ENCODE measurements around the gene CCDC141. TPM values are rescaled to one million over a fixed set of nuclear protein-coding genes. Genes with fewer than 3 reads are reported as not detected.
"Not testable (repeated sequence)": the region's sequence is repeated elsewhere in the genome, so short reads cannot be mapped to it uniquely, and the experiment has no call there.

The CCDC141 gene
- total and polyA plus RNA-seq, 2 donors (not counting 3 experiments of a cell fraction or from before 2014, with no cell fraction given) = not detected

GRCh38 chr2:179096090-179096489 lies 46.2 kb upstream of the CCDC141 start:
- ChIA-PET CTCF (interaction anchor here (0.8 to 1.1 kb wide), 2 partner anchors 14 to 395 kb away, joined by 3 read pairs; no protein-coding TSS in a partner anchor), POLR2A (no interaction called here)
- FAIRE-seq (no peak), DNase-seq (ENCODE audit: low read depth, low spot score) (no peak)
- Histone ChIP-seq H3K9ac (replicated peaks; ENCODE audit: extremely low read depth, insufficient read depth, low read length) (no peak overlapping the region), H3K79me2 (ENCODE audit: control insufficient read depth, insufficient read depth, low read length) (no peaks in the 10 kb centered on the region), H4K20me1 (replicated peaks; ENCODE audit: control insufficient read depth, extremely low read depth, insufficient read depth, low read length) (no peaks in the 10 kb centered on the region), H3K4me2 (ENCODE audit: insufficient read depth, low read length) (no peak overlapping the region), H3K9me1 (replicated peaks; ENCODE audit: control insufficient read depth, extremely low read depth, insufficient read depth, low read length) (no peaks in the 10 kb centered on the region), H3K27me3 (ENCODE audit: control insufficient read depth in 2 of 2, insufficient read depth in 2 of 2, low read length in 2 of 2) (peaks cover 0 to 2% of the 10 kb centered on the region in 2 experiments), H3K4me1 (ENCODE audit: control insufficient read depth, extremely low read depth, insufficient read depth, low read length) (no peaks in the 10 kb centered on the region), H3K27ac (ENCODE audit: insufficient read depth, low read depth, low read length) (no peak overlapping the region), H3K9me3 (replicated peaks; ENCODE audit: control insufficient read depth, insufficient read depth, low read length) (no peaks in the 10 kb centered on the region), H3K36me3 (ENCODE audit: control insufficient read depth in 2 of 2, extremely low read depth in 1 of 2, insufficient read depth in 2 of 2, low read length in 2 of 2) (no peaks in the 10 kb centered on the region), H3K4me3 (replicated peaks in 1 of 3; ENCODE audit: insufficient read depth in 1 of 3, low read depth in 1 of 3, low read length in 3 of 3) (no peak overlapping the region), H2AFZ (ENCODE audit: low read depth, low read length) (no peak overlapping the region)
- dilution Hi-C loops (cut with MboI; ENCODE audit: extremely low pct_ligation_motif_present, low sequenced_read_pairs) = no loop called here
- intact Hi-C loops (cut with micrococcal nuclease) = no loop called here
- TF ChIP-seq EZH2 (IDR thresholded peaks at IDR 0.05; ENCODE audit: borderline replicate concordance, low read depth, low read length, severe bottlenecking) = no peak
- no peak for TF ChIP-seq CTCF (IDR thresholded peaks at IDR 0.05; ENCODE audit: extremely low read depth in 1 of 2, insufficient read depth in 1 of 2, low read depth in 1 of 2, low read length in 2 of 2)
- no peak for TF ChIP-seq FOS (IDR thresholded peaks at IDR 0.05; ENCODE audit: borderline replicate concordance, insufficient read depth, low read length)
- no peak for TF ChIP-seq GATA2 (IDR thresholded peaks at IDR 0.05; ENCODE audit: insufficient read depth, insufficient read length, low read depth, low read length)
- no peak for TF ChIP-seq JUN (IDR thresholded peaks at IDR 0.05; ENCODE audit: borderline replicate concordance, insufficient read depth, insufficient read length, low read depth)
- no peak for TF ChIP-seq MYC (IDR thresholded peaks at IDR 0.05; ENCODE audit: low read depth, low read length)
- TF ChIP-seq POLR2A (IDR thresholded peaks at IDR 0.05; ENCODE audit: low read depth, low read length) = no peak
- no peak for TF ChIP-seq MAX (IDR thresholded peaks at IDR 0.05; ENCODE audit: insufficient read depth, insufficient read length)
- TF ChIP-seq POLR2AphosphoS5 (IDR thresholded peaks at IDR 0.05; ENCODE audit: insufficient read depth, low read depth, low read length) = no peak
- no TSS peak for BruUV-seq (replicated peaks)

GRCh38 chr2:179092912-179093311 lies 43.0 kb upstream of the CCDC141 start:
- H3K4me2 ChIP-seq (ENCODE audit: insufficient read depth, low read length); DNase-seq (ENCODE audit: low read depth, low spot score); H3K9ac ChIP-seq (replicated peaks; ENCODE audit: extremely low read depth, insufficient read depth, low read length); CTCF ChIA-PET; H3K4me3 ChIP-seq (replicated peaks in 1 of 3; ENCODE audit: insufficient read depth in 1 of 3, low read depth in 1 of 3, low read length in 3 of 3); H3K9me3 ChIP-seq (replicated peaks; ENCODE audit: control insufficient read depth, insufficient read depth, low read length); FAIRE-seq; H2AFZ ChIP-seq (ENCODE audit: low read depth, low read length); H3K9me1 ChIP-seq (replicated peaks; ENCODE audit: control insufficient read depth, extremely low read depth, insufficient read depth, low read length); H3K27me3 ChIP-seq (ENCODE audit: control insufficient read depth in 2 of 2, insufficient read depth in 2 of 2, low read length in 2 of 2); H3K4me1 ChIP-seq (ENCODE audit: control insufficient read depth, extremely low read depth, insufficient read depth, low read length); H3K27ac ChIP-seq (ENCODE audit: insufficient read depth, low read depth, low read length); H3K79me2 ChIP-seq (ENCODE audit: control insufficient read depth, insufficient read depth, low read length); intact Hi-C loops (cut with micrococcal nuclease); H4K20me1 ChIP-seq (replicated peaks; ENCODE audit: control insufficient read depth, extremely low read depth, insufficient read depth, low read length); BruUV-seq (replicated peaks); POLR2A ChIA-PET; H3K36me3 ChIP-seq (ENCODE audit: control insufficient read depth in 2 of 2, extremely low read depth in 1 of 2, insufficient read depth in 2 of 2, low read length in 2 of 2); dilution Hi-C loops (cut with MboI; ENCODE audit: extremely low pct_ligation_motif_present, low sequenced_read_pairs): not testable (repeated sequence)

Data from endothelial cell of umbilical vein (primary cell).